IMR-90 (cell line): Measurements from ENCODE around the gene C14orf180. TPM values are rescaled to one million over a fixed set of nuclear protein-coding genes. Genes with fewer than 3 reads are reported as not detected.

Source experiments
- ATAC-seq: fragments of 200-7000 bp; cut with Tn5 transposase; 2 replicates; pipeline ENCODE4 v1.9.1; 2020; ENCODE audit warnings: low read depth, mild to moderate bottlenecking, moderate library complexity
- BruUV-seq: library from RNA; stranded (reverse); fragments of 400-500 nt; replicated peaks from 2 replicates; lab custom pipeline; 2021; lab: Mats Ljungman, UMichigan
- CTCF ChIA-PET: fragments of 300-600 bp; formaldehyde crosslinking; extraction: SDS; loops from one replicate; lab custom pipeline; 2021; ENCODE audit warnings: antibody characterized with exemption; lab: Yijun Ruan, JAX
- POLR2A ChIA-PET: fragments of 300-600 bp; sonication (Branson Sonifier 250); formaldehyde crosslinking; loops from one replicate; lab custom pipeline; 2022; ENCODE audit warnings: antibody characterized with exemption; ENCODE audit not compliant: unreplicated experiment; lab: Charles Lee
- DNase-seq: peaks from one replicate; pipeline ENCODE4 v3.0.0; 2013
- H2AFZ ChIP-seq: replicated peaks from 2 replicates; pipeline ENCODE3; 2013; ENCODE audit warnings: low read length, mild to moderate bottlenecking; ENCODE audit not compliant: poor library complexity
- H2AK5ac ChIP-seq: 2 replicates; pipeline ENCODE4 v1.6.1; 2013; ENCODE audit warnings: low read depth, low read length, inconsistent platforms
- H2AK9ac ChIP-seq: replicated peaks from 2 replicates; pipeline ENCODE3; 2013; ENCODE audit warnings: mild to moderate bottlenecking, low read depth, low read length, moderate library complexity; ENCODE audit not compliant: poor library complexity
- H2BK120ac ChIP-seq: 2 replicates; pipeline ENCODE4 v1.6.1; 2013; ENCODE audit warnings: low read depth, low read length, inconsistent platforms
- H2BK15ac ChIP-seq: 3 replicates; pipeline ENCODE4 v1.6.1; 2013; ENCODE audit warnings: low read depth, low read length, inconsistent platforms
- H2BK20ac ChIP-seq: 2 replicates; pipeline ENCODE4 v1.6.1; 2013; ENCODE audit warnings: low read depth, mild to moderate bottlenecking, inconsistent platforms, low read length, moderate library complexity
- H2BK5ac ChIP-seq: 2 replicates; pipeline ENCODE4 v1.6.1; 2013; ENCODE audit warnings: mild to moderate bottlenecking, low read depth, low read length, inconsistent platforms; ENCODE audit not compliant: poor library complexity, severe bottlenecking
- H3K14ac ChIP-seq: replicated peaks from 2 replicates; pipeline ENCODE4 v1.6.1; 2013; ENCODE audit warnings: low read depth, low read length, inconsistent platforms
- H3K18ac ChIP-seq: 2 replicates; pipeline ENCODE4 v1.6.1; 2013; ENCODE audit warnings: low read depth, low read length, control low read depth
- H3K23ac ChIP-seq: 2 replicates; pipeline ENCODE4 v1.6.1; 2013; ENCODE audit warnings: low read depth, low read length, inconsistent platforms
- H3K27ac ChIP-seq: 2 replicates; pipeline ENCODE4 v1.5.1; 2013; ENCODE audit warnings: mild to moderate bottlenecking, control low read depth, low read length; ENCODE audit not compliant: insufficient read depth
- H3K27me3 ChIP-seq: 2 replicates; pipeline ENCODE4 v1.6.1; 2013; ENCODE audit warnings: low read length; ENCODE audit not compliant: control insufficient read depth, insufficient read depth
- H3K36me3 ChIP-seq: 2 replicates; pipeline ENCODE4 v1.6.1; 2013; ENCODE audit warnings: low read length, mixed read lengths; ENCODE audit not compliant: control insufficient read depth, insufficient read depth
- H3K4ac ChIP-seq: 2 replicates; pipeline ENCODE4 v1.6.1; 2013; ENCODE audit warnings: low read depth, low read length, inconsistent platforms
- H3K4me1 ChIP-seq: 2 replicates; pipeline ENCODE4 v1.6.1; 2013; ENCODE audit warnings: low read length, mixed read lengths; ENCODE audit not compliant: control insufficient read depth, insufficient read depth
- H3K4me2 ChIP-seq: 2 replicates; pipeline ENCODE4 v1.6.1; 2013; ENCODE audit warnings: low read depth, mild to moderate bottlenecking, control low read depth, low read length, moderate library complexity
- H3K4me3 ChIP-seq: 2 replicates; pipeline ENCODE4 v1.5.1; 2013; ENCODE audit warnings: low read depth, mild to moderate bottlenecking, control low read depth, low read length, moderate library complexity; ENCODE audit not compliant: insufficient read depth
- H3K56ac ChIP-seq: 2 replicates; pipeline ENCODE4 v1.6.1; 2013; ENCODE audit warnings: low read length, inconsistent platforms; ENCODE audit not compliant: insufficient read depth; ENCODE audit errors: extremely low read depth
- H3K79me1 ChIP-seq, 2 experiments: 2 replicates each; pipeline ENCODE4 v1.6.1; 2013; ENCODE audit warnings: low read length in 2 of 2, inconsistent platforms in 1 of 2, low read depth in 1 of 2
- H3K9ac ChIP-seq: 2 replicates; pipeline ENCODE4 v1.6.1; 2013; ENCODE audit warnings: low read depth, low read length, control low read depth
- H3K9me1 ChIP-seq: 2 replicates; pipeline ENCODE4 v1.6.1; 2013; ENCODE audit warnings: low read length, inconsistent platforms; ENCODE audit not compliant: insufficient read depth
- H3K9me3 ChIP-seq: 2 replicates; pipeline ENCODE4 v1.6.1; 2013; ENCODE audit warnings: low read length; ENCODE audit not compliant: control insufficient read depth, insufficient read depth
- H4K20me1 ChIP-seq: 2 replicates; pipeline ENCODE4 v1.6.1; 2013; ENCODE audit warnings: low read length, inconsistent platforms; ENCODE audit not compliant: insufficient read depth
- H4K5ac ChIP-seq: 2 replicates; pipeline ENCODE4 v1.6.1; 2013; ENCODE audit warnings: mild to moderate bottlenecking, low read depth, low read length, control low read depth
- H4K8ac ChIP-seq, 2 experiments: 2 replicates each; pipeline ENCODE4 v1.6.1; 2013; ENCODE audit warnings: low read depth in 2 of 2, low read length in 2 of 2, control low read depth in 1 of 2, inconsistent platforms in 1 of 2
- H4K91ac ChIP-seq: 2 replicates; pipeline ENCODE4 v1.6.1; 2013; ENCODE audit warnings: low read depth, low read length, inconsistent platforms; ENCODE audit not compliant: insufficient read depth
- BHLHE40 ChIP-seq: fragments of 150-350 bp; IDR thresholded peaks from 2 replicates; pipeline ENCODE4 v1.6.1; 2016; ENCODE audit warnings: mild to moderate bottlenecking, low read depth, low read length
- CEBPB ChIP-seq: IDR thresholded peaks from 2 replicates; pipeline ENCODE4 v1.6.1; 2012; ENCODE audit warnings: low read depth, low read length, improper control_type of control experiment
- CHD1 ChIP-seq: IDR thresholded peaks from 2 replicates; pipeline ENCODE4 v1.6.1; 2012; ENCODE audit warnings: low read depth, low read length, improper control_type of control experiment
- FOS ChIP-seq: fragments of 150-350 bp; IDR thresholded peaks from 2 replicates; pipeline ENCODE4 v1.6.1; 2016; ENCODE audit warnings: low read depth, low read length
- MAFK ChIP-seq: IDR thresholded peaks from 2 replicates; pipeline ENCODE4 v1.6.1; 2012; ENCODE audit warnings: low read depth, low read length, improper control_type of control experiment
- MAZ ChIP-seq: IDR thresholded peaks from 2 replicates; pipeline ENCODE4 v1.6.1; 2012; ENCODE audit warnings: low read depth, mild to moderate bottlenecking, low read length, improper control_type of control experiment, moderate library complexity, borderline replicate concordance
- MXI1 ChIP-seq: IDR thresholded peaks from 2 replicates; pipeline ENCODE4 v1.6.1; 2012; ENCODE audit warnings: low read depth, mild to moderate bottlenecking, low read length, moderate library complexity, borderline replicate concordance
- NFE2L2 ChIP-seq: fragments of 150-350 bp; IDR thresholded peaks from 2 replicates; pipeline ENCODE4 v1.6.1; 2016; ENCODE audit warnings: low read depth, mild to moderate bottlenecking, low read length
- POLR2A ChIP-seq: IDR thresholded peaks from 2 replicates; pipeline ENCODE4 v1.6.1; 2012; ENCODE audit warnings: mild to moderate bottlenecking, low read depth, low read length
- RAD21 ChIP-seq: IDR thresholded peaks from 2 replicates; pipeline ENCODE4 v1.6.1; 2012; ENCODE audit warnings: low read length, improper control_type of control experiment
- RCOR1 ChIP-seq: IDR thresholded peaks from 2 replicates; pipeline ENCODE4 v1.6.1; 2012; ENCODE audit warnings: mild to moderate bottlenecking, low read length, improper control_type of control experiment; ENCODE audit not compliant: insufficient replicate concordance
- RFX5 ChIP-seq: IDR thresholded peaks from 2 replicates; pipeline ENCODE4 v1.8.0; 2012; ENCODE audit warnings: low read depth, mild to moderate bottlenecking, low read length, moderate library complexity
- SMC3 ChIP-seq: fragments of 150-350 bp; IDR thresholded peaks from 2 replicates; pipeline ENCODE4 v1.6.1; 2016; ENCODE audit warnings: low read depth, mild to moderate bottlenecking, antibody characterized with exemption, low read length, moderate library complexity
- WGBS, 2 experiments: methylation state at CpG; one replicate each; pipeline versions ENCODE4 v1.1.5 to v1.1.7; 2013; ENCODE audit warnings: missing lambda C conversion rate in 2 of 2; ENCODE audit not compliant: insufficient read length in 1 of 2; ENCODE audit errors: extremely low coverage in 2 of 2; 5-methylcytosine and 5-hydroxymethylcytosine counted together
- dilution Hi-C: fragments of 300-500 bp; cut with HindIII; formaldehyde crosslinking; loops from one replicate; pipeline ENCODE4 v1.14.3; 2018; ENCODE audit warnings: low sequenced_read_pairs; ENCODE audit not compliant: unreplicated experiment
- in situ Hi-C: fragments of 300-500 bp; cut with MboI; formaldehyde crosslinking; loops from 3 replicates; pipeline ENCODE4 v1.14.3; 2019; ENCODE audit warnings: low sequenced_read_pairs, inconsistent platforms, mixed read lengths
- intact Hi-C: fragments of 100-400 bp; cut with micrococcal nuclease; formaldehyde crosslinking; loops from 2 replicates; pipeline ENCODE4 v1.10.0; 2022
- polyA plus RNA-seq, 3 experiments: library from polyadenylated mRNA; depleted of rRNA; stranded (reverse); fragments of >200 nt; gene quantifications; 2 replicates each; pipeline ENCODE4 v1.2.3, GENCODE V29; 2012; ENCODE audit warnings: low replicate concordance in 1 of 3
- total RNA-seq: library from RNA; depleted of rRNA; stranded (reverse); fragments of >200 nt; gene quantifications from 2 replicates; pipeline ENCODE4 v1.2.3, GENCODE V29; 2012
- TF ChIP-seq, protein P1 (sequence below): fragments of 150-350 bp; IDR thresholded peaks from 2 replicates; pipeline ENCODE4 v1.6.1; 2017; ENCODE audit warnings: mild to moderate bottlenecking, antibody characterized with exemption, low read length, low read depth
- TF ChIP-seq, protein P2 (sequence below): fragments of 150-350 bp; IDR thresholded peaks from 2 replicates; pipeline ENCODE4 v1.6.1; 2016; ENCODE audit warnings: low read depth, mild to moderate bottlenecking, low read length, moderate library complexity, borderline replicate concordance
- TF ChIP-seq, protein P3 (sequence below): conservative IDR thresholded peaks from 2 replicates; pipeline ENCODE4 v1.5.1; 2012; ENCODE audit warnings: mild to moderate bottlenecking, low read depth, low read length, improper control_type of control experiment

C14orf180 gene
- total and polyA plus RNA-seq, 2 of the 4 experiments (the other 2 are of a cell fraction): not detected

DNA sequence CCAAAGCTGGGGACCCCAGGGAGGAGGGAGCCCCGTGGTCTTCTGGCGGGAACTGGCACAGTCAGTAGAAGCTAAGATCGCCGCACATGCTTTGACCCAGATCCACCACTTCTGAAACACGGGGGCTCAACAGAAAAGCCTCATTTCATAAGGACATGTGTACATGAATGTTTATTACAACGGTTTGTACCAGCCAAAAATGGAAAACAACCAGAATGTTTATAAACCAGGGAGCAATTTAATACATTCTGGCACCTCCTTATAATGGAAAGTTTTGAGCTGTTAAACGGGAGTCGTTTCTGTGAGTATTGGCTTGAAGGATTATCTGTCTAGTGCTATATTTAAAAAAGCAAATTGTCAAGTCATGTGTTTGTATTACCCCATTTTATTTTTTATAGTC is 32.3 kb downstream of the C14orf180 start:
- no CpG with 5 or more reads among the region's 8 CpGs for WGBS, 2 experiments
- H3K36me3 ChIP-seq: no peaks in the 10 kb centered on the region
- H3K9me1 ChIP-seq: no peaks in the 10 kb centered on the region
- H3K23ac ChIP-seq: no peak overlapping the region
- intact Hi-C loops (no loop called here), in situ Hi-C loops (no loop called here), dilution Hi-C loops (no loop called here)
- no peaks in the 10 kb centered on the region for H3K79me1 ChIP-seq
- H2BK120ac ChIP-seq: no peak overlapping the region
- DNase-seq: no peak
- H3K9ac ChIP-seq: no peak overlapping the region
- no peak overlapping the region for H2AK9ac ChIP-seq
- H3K4me2 ChIP-seq: no peak overlapping the region
- H4K5ac ChIP-seq: no peak overlapping the region
- H2BK20ac ChIP-seq: no peak overlapping the region
- no peak overlapping the region for H2BK15ac ChIP-seq
- H3K18ac ChIP-seq: no peak overlapping the region
- no peak overlapping the region for H2AFZ ChIP-seq
- H3K4ac ChIP-seq: no peak overlapping the region
- H4K91ac ChIP-seq: no peak overlapping the region
- ChIA-PET POLR2A (no interaction called here), CTCF (no interaction called here)
- TF ChIP-seq MXI1: no peak
- no peak for TF ChIP-seq FOS
- TF ChIP-seq RFX5: no peak
- TF ChIP-seq, protein P1, sequence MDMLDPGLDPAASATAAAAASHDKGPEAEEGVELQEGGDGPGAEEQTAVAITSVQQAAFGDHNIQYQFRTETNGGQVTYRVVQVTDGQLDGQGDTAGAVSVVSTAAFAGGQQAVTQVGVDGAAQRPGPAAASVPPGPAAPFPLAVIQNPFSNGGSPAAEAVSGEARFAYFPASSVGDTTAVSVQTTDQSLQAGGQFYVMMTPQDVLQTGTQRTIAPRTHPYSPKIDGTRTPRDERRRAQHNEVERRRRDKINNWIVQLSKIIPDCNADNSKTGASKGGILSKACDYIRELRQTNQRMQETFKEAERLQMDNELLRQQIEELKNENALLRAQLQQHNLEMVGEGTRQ: no peak
- TF ChIP-seq NFE2L2: no peak
- no peak for TF ChIP-seq SMC3
- TF ChIP-seq, protein P2, sequence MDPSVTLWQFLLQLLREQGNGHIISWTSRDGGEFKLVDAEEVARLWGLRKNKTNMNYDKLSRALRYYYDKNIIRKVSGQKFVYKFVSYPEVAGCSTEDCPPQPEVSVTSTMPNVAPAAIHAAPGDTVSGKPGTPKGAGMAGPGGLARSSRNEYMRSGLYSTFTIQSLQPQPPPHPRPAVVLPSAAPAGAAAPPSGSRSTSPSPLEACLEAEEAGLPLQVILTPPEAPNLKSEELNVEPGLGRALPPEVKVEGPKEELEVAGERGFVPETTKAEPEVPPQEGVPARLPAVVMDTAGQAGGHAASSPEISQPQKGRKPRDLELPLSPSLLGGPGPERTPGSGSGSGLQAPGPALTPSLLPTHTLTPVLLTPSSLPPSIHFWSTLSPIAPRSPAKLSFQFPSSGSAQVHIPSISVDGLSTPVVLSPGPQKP: no peak
- TF ChIP-seq MAZ: no peak
- TF ChIP-seq POLR2A: no peak
- TF ChIP-seq RAD21: no peak
- TF ChIP-seq, protein P3, sequence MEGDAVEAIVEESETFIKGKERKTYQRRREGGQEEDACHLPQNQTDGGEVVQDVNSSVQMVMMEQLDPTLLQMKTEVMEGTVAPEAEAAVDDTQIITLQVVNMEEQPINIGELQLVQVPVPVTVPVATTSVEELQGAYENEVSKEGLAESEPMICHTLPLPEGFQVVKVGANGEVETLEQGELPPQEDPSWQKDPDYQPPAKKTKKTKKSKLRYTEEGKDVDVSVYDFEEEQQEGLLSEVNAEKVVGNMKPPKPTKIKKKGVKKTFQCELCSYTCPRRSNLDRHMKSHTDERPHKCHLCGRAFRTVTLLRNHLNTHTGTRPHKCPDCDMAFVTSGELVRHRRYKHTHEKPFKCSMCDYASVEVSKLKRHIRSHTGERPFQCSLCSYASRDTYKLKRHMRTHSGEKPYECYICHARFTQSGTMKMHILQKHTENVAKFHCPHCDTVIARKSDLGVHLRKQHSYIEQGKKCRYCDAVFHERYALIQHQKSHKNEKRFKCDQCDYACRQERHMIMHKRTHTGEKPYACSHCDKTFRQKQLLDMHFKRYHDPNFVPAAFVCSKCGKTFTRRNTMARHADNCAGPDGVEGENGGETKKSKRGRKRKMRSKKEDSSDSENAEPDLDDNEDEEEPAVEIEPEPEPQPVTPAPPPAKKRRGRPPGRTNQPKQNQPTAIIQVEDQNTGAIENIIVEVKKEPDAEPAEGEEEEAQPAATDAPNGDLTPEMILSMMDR: no peak
- TF ChIP-seq CEBPB: no peak
- TF ChIP-seq MAFK: no peak
- TF ChIP-seq RCOR1: no peak
- no peak for TF ChIP-seq BHLHE40
- no peak for TF ChIP-seq CHD1
- no peaks in the 10 kb centered on the region for H3K4me1 ChIP-seq
- no peak overlapping the region for H2AK5ac ChIP-seq
- H4K20me1 ChIP-seq: no peaks in the 10 kb centered on the region
- H4K8ac ChIP-seq: no peak overlapping the region
- ATAC-seq: no peak
- no peak overlapping the region for H3K14ac ChIP-seq
- no peaks in the 10 kb centered on the region; the same call in 1 of the 2 replicates for H3K27me3 ChIP-seq
- H3K4me3 ChIP-seq: no peak overlapping the region
- no TSS peak for BruUV-seq
- H3K27ac ChIP-seq: no peak overlapping the region
- no peak overlapping the region for H2BK5ac ChIP-seq
- no peaks in the 10 kb centered on the region for H3K9me3 ChIP-seq
- H3K56ac ChIP-seq: no peak overlapping the region
